GM13977 (cell line): Measurements from ENCODE around the gene OGDHL.

ENCODE experiments used
- DNase-seq: peaks from one replicate; pipeline ENCODE4 v3.0.0; 2012; ENCODE audit warnings: low spot score
- CTCF ChIP-seq: IDR thresholded peaks from 2 replicates; pipeline ENCODE4 v1.5.1; 2012; ENCODE audit warnings: mild to moderate bottlenecking, control low read depth; ENCODE audit not compliant: insufficient read depth; ENCODE audit errors: extremely low read depth, missing control alignments
- in situ Hi-C: fragments of 300-500 bp; cut with MboI; formaldehyde crosslinking; loops from one replicate; pipeline ENCODE4 v1.12.0; 2022; ENCODE audit warnings: low sequenced_read_pairs, low pct_unique_long_range_greater_than_20kb, mixed read lengths, inconsistent platforms; ENCODE audit not compliant: unreplicated experiment

Gene OGDHL

GRCh38 chr10:49710966-49711365, 51.2 kb downstream of the OGDHL start:
- no peak for TF ChIP-seq CTCF
- in situ Hi-C loops = no loop called here
- no peak for DNase-seq

GRCh38 chr10:49709934-49710333, 52.2 kb downstream of the OGDHL start:
- in situ Hi-C loops = no loop called here
- TF ChIP-seq CTCF = no peak
- no peak for DNase-seq

- no peak for DNase-seq
- in situ Hi-C loops = no loop called here
- no peak for TF ChIP-seq CTCF
Observed at GRCh38 chr10:49707585-49707984, 54.5 kb downstream of the OGDHL start.

- DNase-seq = no peak
- no peak for TF ChIP-seq CTCF
- in situ Hi-C loops = no loop called here
Observed at GRCh38 chr10:49700997-49701396, 61.1 kb downstream of the OGDHL start.

GRCh38 chr10:49700211-49700610, 61.9 kb downstream of the OGDHL start:
- in situ Hi-C loops = no loop called here
- DNase-seq = no peak

GRCh38 chr10:49698679-49699078, 63.4 kb downstream of the OGDHL start:
- no peak for TF ChIP-seq CTCF
- in situ Hi-C loops = no loop called here

More at GRCh38 chr10:49700211-49700610, 61.9 kb downstream of the OGDHL start:
- no peak for TF ChIP-seq CTCF

GRCh38 chr10:49696311-49696710, 65.8 kb downstream of the OGDHL start:
- DNase-seq = no peak
- in situ Hi-C loops = no loop called here

More at GRCh38 chr10:49698679-49699078, 63.4 kb downstream of the OGDHL start:
- no peak for DNase-seq

More at GRCh38 chr10:49696311-49696710, 65.8 kb downstream of the OGDHL start:
- no peak for TF ChIP-seq CTCF
